C4-2B (cell line): ENCODE results near the gene ITGA5.

Experiments
- H3K27ac ChIP-seq: fragments of 450-650 bp; 2 replicates; pipeline ENCODE4 v1.5.1; 2017
- CTCF ChIP-seq: fragments of 450-650 bp; conservative IDR thresholded peaks from 2 replicates; pipeline ENCODE4 v1.5.1; 2017; ENCODE audit warnings: mild to moderate bottlenecking
- ZFX ChIP-seq: fragments of 450-650 bp; IDR thresholded peaks from 2 replicates; pipeline ENCODE4 v1.6.1; 2017

ITGA5 gene

GRCh38 chr12:54381136-54381535 lies 37.9 kb downstream of the ITGA5 start:
- TF ChIP-seq CTCF: no peak
- H3K27ac ChIP-seq: no peak overlapping the region

GRCh38 chr12:54379398-54380201 lies 39.5 kb downstream of the ITGA5 start:
- H3K27ac ChIP-seq: peak overlapping the region; percentile 57
- no peak for TF ChIP-seq ZFX
- peak; percentile 100 for TF ChIP-seq CTCF

- H3K27ac ChIP-seq: peak overlapping the region; percentile 57
- TF ChIP-seq ZFX (0 out of 2 replicates have a peak, but pooled peaks have one; percentile 27), CTCF (no peak)
Observed at GRCh38 chr12:54378796-54379397, 40.2 kb downstream of the ITGA5 start.

- no peak overlapping the region for H3K27ac ChIP-seq
- TF ChIP-seq ZFX (no peak), CTCF (no peak)
Observed at GRCh38 chr12:54377797-54378515, 41.1 kb downstream of the ITGA5 start.

GRCh38 chr12:54377007-54377406 lies 42.1 kb downstream of the ITGA5 start:
- no peak for TF ChIP-seq CTCF
- TF ChIP-seq ZFX: no peak
- H3K27ac ChIP-seq: no peak overlapping the region

GRCh38 chr12:54376596-54376995 lies 42.5 kb downstream of the ITGA5 start:
- TF ChIP-seq ZFX (no peak), CTCF (no peak)
- H3K27ac ChIP-seq: no peak overlapping the region

GRCh38 chr12:54375259-54375579 lies 43.8 kb downstream of the ITGA5 start:
- no peak overlapping the region for H3K27ac ChIP-seq
- TF ChIP-seq ZFX (no peak), CTCF (no peak)
